HG03354 (cell line): Measurements from ENCODE around the gene LPAR3.
"Not testable (repeated sequence)": the region's sequence is repeated elsewhere in the genome, so short reads cannot be mapped to it uniquely, and the experiment has no call there.

Experiments
- ATAC-seq: cut with Tn5 transposase; IDR thresholded peaks from one replicate; pipeline ENCODE4 v1.9.1; 2021; ENCODE audit warnings: mild to moderate bottlenecking; ENCODE audit not compliant: unreplicated experiment, poor library complexity, severe bottlenecking

Gene LPAR3

DNA sequence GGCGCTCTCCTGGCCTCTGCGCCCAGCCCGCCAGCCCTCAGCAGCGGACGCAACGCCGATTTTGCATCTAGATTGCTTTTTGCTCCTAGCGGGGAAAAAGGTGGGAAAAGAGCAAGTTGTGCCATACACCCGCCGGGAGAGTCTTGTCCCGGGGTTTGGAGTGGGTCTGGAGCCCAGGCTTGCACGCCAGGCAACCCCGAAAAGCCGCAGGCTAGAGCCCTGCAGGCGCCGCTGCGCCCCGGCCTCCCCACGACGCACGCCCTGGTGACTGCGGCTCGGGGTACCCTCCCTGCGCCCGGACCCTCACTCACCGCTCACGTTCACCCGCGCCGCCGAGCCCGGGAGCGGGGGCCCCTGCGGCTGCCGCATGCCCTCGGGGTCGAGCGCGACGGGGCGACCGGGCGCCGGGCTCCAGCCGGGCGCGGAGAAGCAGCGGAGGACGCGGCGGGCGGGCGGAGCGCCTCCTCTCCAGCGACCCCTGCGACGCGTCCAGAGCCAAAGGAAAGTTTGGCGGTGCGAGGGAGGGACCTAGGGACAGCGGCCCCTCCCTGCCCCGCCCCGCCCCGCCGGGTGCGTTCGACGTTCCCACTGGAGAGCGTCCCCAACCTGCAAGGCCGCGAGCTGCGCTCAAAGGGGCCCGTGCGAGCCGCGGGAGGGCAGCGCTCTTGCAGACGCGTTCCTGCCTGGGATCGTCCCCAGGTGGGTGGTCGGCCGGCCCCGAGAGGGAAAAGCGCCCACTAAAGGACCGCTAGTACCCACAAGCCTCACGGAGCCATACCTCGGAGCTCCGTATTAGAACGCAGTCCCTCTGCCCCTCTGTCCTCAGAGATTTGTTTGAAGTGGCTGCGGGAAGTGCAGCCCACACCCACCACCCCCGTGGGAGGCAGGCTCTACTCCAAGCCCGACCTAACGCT, at the start of gene LPAR3:
TSS of gene LPAR3 (minus strand) at position 502 of the 914 bp plus-strand sequence. CDS start 27,086 bp downstream, outside the sequence.
- ATAC-seq = no peak

GRCh38 chr1:84941843-84942242, 48.8 kb upstream of the LPAR3 start:
- ATAC-seq = no peak

GRCh38 chr1:84940481-84940880, 47.5 kb upstream of the LPAR3 start:
- ATAC-seq = no peak

DNA sequence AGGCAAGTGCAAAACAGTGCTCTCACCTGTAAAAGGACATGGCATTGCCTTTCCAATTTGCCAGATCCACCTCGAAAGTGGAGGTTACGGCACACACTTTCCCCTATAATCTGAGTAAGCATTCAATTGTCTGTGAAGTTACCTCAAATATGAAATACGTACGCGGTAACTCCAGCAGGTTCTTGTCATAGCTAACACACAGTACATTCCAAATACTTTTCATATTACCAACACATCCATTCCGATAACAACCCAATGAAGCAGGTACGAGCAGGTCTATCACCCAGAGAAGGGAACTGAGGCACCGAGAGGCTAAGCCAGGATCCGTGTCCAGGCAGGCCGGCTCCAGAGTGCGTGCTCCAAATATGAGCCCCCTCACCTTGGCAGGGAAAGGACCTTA, 46.8 kb upstream of the LPAR3 start:
- no peak for ATAC-seq

GRCh38 chr1:84939151-84939550, 46.1 kb upstream of the LPAR3 start:
- no peak for ATAC-seq

DNA sequence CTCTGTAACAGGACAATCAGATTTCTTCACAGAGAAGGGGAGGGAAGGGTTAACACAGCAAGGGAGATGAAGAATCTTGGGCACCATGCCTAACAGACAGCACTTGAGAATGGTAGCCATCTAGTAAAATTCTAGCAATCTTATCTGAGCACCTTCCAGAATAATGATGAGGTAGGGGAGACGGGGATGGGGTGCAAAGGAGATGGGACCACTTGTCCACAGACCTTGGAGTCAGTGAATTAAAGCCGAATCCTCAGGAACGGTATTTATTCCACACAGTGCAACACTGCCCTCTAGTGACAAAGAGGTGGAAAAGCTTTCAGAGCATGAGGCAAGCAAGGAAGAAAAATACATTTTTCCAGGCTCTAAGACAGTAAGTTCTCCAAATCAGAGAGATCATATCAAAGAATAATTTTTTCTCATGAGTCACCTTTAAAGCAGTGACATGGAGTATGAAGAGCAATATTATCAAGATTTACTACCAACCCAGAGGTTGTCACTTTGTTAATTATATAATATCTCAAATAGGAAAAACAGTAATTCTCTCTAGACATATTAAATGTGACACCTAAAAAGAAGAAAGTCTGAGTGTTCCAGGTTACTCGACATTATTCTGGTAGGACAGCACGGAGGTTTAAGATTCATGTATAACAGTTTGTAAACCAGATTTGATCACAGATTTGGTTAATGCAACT, 43.3 kb upstream of the LPAR3 start:
- peak; percentile 70 for ATAC-seq

GRCh38 chr1:84933011-84933611, 40.1 kb upstream of the LPAR3 start:
- no peak for ATAC-seq

DNA sequence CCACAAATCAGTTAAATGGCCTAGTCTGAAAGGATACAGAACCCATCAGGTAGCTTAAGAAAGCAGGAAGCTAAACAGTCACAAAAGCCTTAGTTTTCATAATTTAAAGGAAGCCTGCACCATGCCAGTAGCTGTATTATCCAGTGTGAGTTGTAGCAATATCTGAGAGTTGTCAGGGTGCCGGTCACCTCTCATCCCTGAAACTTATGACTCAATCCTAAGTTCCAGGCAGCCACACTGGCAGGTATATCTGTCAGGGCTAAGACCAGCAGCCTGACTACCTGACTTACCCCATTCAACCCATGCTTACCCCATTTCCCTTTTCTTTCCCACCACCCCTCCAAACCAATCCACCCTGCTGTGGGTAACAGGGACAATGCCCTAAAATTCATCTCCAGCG, 37.8 kb upstream of the LPAR3 start:
- ATAC-seq = no peak

- no peak for ATAC-seq
Measured at GRCh38 chr1:84930329-84930728, 37.3 kb upstream of the LPAR3 start.

- ATAC-seq = no peak
Measured at GRCh38 chr1:84929581-84929980, 36.6 kb upstream of the LPAR3 start.

DNA sequence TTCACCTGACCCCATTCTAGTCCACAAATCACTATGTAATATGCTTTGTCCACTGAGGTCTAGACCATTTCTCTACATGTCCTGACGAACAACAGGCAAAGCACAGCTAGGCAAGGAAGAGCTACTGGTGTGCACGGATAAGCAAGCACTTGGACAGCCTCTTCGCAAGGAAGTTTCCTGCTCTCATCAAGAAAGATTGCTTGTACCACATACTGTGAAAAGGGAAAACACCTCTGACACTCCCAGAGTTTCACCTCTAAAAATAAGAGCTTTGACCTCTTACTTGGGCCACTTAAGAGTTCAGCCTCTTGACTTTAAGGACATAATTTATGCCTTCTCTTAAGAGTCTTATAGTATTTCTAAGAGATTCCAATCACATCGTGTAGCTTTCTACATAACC, 36.0 kb upstream of the LPAR3 start:
- ATAC-seq = no peak

GRCh38 chr1:84923317-84923716, 30.3 kb upstream of the LPAR3 start:
- ATAC-seq = no peak

GRCh38 chr1:84920159-84920558, 27.2 kb upstream of the LPAR3 start:
- no peak for ATAC-seq

- no peak for ATAC-seq
Measured at GRCh38 chr1:84919461-84919970, 26.5 kb upstream of the LPAR3 start.

DNA sequence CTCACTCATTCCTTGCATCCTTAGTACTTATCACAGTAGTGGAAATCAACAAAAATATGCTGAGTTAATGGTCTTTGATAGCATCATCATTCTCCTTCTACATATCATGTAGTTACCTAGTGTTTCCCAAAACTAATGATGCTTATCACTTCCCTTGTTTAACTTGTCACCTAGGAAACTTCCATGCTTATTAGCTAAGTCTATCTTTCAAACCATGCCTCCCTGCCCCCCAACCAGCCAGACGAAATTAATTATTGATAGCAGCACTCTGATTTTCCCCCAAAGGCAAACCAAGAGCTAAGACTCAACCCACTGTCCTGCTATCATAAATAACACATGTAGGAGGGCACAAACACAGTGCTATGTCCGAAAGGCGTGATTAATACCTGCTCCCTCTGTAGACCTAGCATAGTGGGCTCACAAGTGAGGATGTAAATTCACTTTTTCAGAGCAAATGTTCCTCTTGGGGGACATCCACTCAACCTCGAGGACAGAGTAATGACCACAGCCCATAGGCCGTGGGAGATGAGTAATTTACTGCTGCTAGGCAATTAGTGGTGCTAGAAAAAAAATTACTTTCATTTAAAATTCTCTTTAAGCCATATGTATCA, 25.8 kb upstream of the LPAR3 start:
- no peak for ATAC-seq

DNA sequence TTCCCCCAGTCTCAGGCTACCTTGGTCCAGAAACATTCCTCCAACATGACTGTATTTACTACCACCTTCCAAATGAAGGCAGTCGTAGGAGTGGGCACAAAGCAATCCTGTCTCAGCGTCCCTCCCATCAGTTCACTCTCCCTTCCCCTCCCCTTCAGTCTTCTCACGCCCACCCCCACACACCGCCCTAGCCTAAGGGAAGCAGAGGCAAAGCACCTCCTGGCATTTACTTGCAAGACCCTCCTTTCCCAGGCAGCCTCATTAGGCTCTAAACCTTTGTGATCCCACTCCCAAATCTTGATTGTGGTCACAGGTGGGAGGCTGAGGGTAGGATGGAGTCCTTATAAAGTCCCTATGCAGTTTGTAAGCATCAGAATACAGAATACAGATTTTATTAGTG, 23.9 kb upstream of the LPAR3 start:
- ATAC-seq = no peak

DNA sequence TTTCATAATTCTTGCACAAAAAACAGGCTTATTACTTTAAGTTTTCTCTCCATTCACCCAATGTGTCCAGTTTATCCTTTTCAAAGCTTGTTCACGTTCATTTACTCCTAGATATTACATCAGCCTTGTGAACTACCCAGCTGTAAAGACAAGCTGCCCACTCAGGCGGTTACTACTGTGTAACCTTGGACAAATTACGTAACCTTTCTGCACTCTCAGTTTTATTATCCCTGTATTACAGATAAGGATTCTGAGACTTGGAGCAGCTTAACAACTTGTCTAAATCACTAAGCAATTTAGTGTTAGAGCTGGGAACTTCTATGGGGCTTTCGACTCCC, 20.5 kb upstream of the LPAR3 start:
- no peak for ATAC-seq

DNA sequence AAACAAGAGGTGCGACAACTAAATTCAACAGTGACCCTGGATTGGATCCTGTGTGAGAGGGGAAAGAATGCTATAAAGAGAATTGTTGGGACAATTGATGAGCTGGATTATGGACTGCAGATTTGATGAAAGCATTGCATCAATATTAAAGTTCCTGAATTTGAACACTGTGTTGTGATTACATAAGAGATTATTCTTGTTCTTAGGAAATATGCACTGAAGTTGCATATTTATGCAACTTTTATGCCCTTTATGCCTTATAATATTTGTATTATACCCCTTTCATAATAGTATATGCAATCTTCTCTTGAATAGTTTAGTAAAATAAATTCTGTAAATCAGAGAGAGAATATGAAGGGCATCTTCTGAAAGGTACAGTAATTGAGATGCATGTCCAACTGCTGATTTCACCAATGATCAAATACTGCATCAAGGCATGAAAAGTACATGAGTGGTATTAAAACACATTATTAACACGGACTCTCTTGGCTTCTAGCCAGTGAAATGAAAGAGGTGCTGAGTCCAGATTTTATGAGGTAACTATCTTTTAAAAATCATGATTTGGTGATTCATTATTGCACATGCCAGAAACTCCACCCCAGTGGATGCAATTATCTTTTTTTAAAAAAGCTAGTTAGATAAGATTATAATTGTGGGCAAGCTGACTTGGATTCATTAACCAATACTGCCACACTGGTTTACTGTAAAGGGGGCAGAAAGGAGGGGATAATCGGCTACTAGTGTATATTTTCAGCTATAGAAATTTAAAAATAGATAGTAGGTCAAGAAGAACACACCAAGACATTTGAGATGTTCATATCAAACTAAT, 19.9 kb upstream of the LPAR3 start:
- no peak for ATAC-seq

DNA sequence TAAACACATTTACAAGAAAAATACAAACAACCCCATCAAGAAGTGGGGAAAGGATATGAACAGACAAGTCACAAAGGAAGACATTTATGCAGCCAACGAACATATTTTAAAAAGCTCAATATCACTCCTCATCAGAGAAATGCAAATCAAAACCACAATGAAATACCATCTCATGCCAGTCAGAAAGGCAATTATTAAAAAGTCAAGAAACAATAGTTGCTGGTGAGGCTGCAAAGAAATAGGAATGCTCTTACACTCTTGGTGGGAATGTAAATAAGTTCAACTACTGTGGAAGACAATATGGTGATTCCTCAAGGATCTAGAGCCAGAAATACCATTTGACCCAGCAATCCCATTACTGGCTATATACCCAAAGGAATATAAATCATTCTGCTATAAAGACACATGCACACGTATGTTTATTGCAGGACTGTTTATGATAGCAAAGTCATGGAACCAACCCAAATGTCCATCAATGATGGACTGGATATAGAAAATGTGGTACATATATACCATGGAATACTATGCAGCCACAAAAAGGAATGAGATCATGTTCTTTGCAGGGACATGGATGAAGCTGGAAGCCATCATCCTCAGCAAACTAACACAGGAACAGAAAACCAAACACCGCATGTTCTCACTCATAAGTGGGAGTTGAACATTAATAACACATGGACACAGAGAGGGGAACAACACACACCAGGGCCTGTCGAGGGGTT, 15.9 kb upstream of the LPAR3 start:
- not testable (repeated sequence) for ATAC-seq
